Measurements from ENCODE around the gene GPBAR1.

The GPBAR1 gene

DNA sequence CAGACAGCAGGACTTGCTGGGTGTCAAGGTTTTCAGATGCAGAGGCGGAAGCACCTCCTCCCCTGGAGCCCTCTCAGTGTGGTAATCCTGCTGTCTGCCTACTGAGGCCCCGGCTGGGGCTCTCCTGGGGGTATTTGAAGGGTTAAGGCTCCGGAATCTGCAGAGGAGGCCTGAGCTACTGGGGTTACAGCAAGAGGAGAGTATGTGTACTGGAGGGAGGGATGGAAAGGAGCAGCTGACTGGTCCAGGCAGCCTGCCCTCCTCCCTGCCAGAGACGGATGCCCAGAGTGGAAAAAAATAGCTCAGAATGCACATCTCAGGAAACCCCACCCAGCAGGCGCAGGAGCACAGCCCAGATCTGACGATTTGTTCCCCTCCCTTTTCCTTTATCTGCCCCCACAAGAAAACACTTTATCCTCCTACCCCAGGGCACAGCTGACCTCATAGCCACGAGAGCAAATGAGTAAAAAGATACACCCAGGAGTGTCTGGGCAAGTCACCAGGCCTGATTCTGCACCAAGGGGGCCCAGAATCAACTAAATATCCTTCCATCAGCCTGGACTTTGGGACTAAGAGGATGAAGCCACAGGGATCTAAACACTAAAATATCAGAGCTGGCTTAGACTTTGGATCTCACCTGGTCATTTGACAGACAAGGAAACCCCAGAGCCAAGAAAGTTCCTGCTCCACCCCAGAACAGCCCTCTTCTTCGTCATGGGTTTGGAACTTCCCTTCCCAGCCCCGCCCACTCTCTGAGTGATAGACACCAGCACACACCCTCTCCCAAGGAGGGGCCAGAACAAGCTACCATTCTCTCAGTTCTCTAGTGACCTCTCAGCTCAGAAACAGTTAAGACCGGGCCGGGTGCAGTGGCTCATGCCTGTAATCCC lies 26.0 kb downstream of the GPBAR1 start:
- peak; percentile 63 to 79 (median 78) for DNase-seq

DNA sequence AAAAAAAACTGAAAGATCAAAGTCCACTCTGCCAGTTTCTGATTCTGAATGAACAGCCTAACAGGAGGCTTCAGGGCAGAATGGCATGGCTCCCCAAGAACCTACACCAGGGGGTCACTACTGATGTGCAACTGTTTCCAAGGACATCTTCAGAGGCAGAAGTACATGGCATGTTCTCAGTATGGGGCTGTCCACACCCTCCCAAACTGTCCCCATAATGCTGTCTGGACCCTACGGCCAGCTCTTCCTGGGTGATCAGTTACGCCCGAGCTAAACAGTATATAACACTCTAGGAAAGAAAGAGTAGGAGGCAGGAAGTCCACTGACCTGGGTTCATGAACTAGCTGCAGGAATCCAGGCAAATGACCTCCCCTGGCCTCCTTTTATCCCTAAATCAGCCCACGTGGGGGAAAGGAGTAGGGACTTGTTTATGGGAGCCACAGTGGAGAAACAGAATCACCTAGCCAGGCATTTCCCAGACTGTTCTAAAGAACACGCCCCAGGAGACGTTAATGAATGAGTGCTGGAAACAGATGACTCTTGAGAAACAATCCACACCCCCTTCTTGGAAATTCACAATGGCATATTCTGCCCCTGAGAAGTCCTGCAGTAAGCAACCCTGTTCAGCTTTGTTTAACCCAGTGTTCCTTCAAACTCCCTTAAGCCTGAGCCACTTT lies 29.0 kb downstream of the GPBAR1 start:
- DNase-seq, result no peak

DNA sequence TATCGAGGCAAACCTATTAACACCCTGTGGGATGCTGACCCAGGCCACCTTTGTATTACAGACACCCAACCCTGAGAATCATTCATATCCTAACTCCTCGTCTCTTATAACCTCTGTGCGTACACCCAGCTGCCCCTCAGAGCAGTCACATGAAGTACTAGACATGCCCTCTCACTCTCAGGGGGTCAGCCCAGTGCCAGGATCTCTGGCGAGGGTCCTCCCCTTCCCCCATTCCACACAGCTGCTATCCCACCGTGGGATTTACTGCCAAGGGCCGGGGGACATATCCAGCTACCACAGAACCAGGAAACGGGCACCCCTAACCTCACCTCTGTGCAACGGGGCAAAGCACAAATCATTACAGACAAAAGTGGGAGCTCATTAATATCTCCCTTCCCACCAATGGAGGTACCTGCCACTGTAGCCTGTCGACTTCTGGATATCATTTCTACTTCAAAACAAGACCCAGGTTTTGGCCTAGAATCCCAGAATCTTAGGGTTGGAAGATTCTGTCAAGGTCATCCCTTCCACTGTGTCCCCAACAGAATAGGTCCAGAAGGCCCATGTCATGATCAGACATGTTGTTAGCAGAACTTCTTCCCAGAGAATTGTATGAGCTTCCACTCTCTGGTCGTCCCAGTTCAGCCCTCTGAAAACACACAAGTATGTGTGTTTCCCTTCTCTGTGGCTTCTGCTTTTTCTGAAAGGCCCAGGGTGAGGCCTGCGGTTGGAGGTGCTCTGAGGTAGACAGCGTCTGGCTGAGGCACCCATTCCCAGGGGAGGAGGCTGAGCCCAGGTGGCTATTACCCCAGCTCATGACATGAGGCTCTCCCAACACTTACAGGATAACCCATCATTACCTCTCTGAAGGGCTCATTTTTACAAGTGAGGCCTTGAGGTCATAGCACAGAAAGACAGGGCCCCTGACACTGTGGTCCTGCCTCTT lies 29.8 kb downstream of the GPBAR1 start:
- peak in 5 of 6 experiments; percentile 20 to 29 (median 26) for DNase-seq

DNA sequence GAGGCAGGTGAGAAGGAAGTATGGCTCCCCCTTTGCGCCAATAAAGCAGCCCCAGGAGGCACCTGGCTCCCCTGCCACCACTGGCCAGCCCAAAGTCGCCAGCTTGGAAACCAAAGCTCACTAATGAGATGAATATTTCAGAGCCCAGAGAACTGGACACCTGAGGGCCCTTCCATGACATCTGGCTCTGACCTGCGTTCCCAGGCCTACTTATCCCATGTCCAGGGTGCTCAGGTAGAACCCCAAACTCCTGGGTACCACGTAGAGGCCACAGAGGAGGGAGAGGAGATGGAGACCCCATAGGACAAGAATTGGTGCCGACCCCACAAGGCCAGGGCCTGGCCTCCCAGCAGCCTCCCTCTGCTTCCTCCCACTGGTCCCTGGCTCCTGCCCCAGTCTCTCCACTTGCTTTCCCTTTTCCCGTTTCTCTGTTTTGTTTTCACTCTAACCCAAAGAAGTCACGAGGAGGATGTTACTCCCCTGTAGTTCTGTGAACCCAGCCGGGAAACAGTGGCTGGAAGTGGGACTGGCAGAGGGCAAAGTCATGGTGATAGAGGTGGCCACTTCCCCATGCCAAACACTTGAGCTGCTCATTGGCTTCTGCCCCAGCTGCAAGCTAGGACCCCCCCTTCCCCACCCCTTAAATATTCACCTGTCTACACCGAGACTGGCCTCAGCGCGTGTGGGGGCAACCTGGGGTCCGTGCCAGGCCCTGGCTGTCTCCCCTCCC lies 30.7 kb downstream of the GPBAR1 start:
- no peak for DNase-seq

DNA sequence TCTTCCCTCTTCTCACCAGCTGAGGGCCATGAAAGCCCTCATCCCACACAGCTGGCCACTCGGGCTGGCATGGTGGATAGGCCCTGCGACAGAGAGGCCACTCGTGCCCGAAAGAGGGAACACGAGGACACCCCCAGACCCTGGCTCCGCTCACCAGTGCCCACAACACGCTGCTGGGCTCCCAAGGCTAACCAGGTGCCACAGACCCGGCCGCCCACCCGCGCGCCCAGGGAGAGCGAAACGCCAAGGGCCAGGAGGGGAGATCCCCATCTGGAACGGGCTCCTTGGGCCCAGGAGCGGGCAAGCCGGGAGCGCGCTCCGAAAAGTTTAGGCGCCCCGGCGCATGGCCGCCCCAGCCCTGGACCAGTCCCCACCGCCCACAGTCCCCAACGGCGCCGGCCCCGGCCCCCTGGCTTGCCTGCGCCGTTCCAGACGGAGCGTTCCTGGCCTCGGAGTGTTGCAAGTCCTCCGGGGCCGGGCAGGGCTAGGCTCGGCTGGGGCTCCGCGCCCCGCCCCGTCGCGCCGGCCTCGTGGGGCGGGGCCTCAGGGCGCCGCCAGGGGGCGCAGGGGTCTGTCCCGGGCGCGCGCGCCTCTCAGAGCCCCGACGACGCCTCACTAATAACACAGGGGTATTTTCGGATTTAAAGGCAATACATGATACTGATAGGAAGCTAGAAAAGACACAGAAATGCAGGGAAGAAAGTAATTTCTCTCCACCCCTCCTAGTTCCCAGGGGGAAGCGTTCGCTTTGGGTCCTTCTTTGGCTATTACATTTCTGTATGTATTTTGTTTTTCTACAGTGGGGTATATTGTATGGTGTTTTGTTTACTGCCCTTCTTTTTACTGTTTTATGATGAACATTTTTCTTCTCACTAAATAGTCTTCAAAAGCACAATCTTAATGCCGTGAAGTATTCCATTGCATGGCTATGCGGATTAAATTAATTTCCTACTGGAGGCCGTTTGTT lies 31.5 kb downstream of the GPBAR1 start, which contains the start of gene TMBIM1:
TMBIM1 (minus strand) TSS at position 456 of the 967 bp plus-strand sequence. CDS start 10,362 bp downstream, outside the sequence.
- peak; percentile 58 to 86 (median 75) for DNase-seq

DNA sequence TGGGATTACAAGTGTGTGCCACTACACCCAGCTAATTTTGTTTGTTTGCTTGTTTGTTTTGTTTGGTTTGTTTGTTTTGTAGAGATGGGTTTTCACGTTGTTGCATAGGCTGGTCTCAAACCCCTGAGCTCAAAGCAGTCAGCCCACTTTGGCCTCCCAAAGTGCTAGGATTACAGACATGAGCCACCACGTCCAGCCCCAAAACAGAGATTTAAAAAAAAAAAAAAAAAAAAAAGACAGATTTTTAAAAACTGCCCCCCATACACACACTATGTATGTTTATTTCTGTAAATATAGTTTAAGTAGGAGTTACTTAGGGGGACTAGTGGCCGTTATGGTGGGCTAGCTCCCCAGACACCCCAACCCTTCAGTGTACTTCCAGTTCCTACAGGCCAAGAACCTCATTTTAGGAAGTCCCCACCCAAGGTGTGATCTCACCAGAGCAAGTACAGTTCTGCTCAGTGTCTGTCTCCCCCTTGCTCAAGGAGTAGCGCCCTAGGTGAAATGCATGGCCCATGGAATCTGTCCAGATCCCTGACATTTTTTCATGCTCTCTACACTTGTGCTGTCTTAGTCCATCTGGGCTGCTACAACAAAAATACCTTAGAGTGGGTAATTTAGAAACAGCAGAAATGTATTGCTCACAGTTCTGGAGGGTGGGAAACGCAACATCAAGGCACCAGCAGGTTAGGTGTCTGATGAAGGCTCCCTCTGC lies 33.1 kb downstream of the GPBAR1 start:
- DNase-seq, result no peak

DNA sequence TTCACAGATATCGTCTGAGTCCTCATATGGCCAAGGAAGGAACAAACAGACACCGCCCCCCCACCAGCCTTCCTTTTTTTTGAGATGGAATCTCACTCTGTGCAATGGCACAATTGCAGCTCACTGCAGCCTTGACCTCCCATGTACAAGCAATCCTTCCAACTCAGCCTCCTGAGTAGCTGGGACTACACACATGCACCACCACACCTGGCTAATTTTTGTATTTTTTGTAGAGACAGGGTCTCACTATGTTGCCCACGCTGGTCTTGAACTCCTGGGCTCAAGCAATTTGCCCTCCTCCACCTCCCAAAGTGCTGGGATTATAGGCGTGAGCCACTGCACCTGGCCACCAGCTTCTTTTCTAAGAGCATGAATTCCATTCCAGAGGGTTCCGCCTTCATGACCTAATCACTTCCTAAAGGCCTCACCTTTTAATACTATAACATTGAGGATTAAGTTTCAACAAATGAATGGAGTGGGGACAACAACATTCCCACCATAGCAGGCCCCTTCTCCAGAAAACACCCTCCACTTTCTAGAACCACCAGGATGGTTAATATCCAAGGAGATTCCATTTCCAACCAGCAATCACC lies 33.7 kb downstream of the GPBAR1 start:
- no peak for DNase-seq

DNA sequence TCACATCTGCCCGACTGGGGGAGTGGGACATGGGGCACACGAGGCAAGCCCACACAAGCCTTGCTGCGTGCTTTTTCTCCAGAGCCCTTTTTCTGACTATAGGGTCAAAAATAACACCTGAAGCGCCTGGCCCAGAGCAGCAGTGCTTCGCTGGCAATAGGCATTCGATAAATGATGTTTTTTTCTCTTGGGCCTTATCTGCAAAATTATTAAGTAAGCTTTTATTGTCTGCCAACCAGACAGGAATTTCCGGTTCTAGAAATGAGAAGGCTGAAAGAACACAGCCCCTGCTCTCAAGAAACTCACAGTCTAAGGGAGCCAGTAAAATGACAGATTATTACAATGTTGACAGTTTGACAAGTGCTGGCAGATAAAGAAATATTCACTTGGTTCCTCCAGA lies 34.2 kb downstream of the GPBAR1 start:
- DNase-seq, result no peak

DNA sequence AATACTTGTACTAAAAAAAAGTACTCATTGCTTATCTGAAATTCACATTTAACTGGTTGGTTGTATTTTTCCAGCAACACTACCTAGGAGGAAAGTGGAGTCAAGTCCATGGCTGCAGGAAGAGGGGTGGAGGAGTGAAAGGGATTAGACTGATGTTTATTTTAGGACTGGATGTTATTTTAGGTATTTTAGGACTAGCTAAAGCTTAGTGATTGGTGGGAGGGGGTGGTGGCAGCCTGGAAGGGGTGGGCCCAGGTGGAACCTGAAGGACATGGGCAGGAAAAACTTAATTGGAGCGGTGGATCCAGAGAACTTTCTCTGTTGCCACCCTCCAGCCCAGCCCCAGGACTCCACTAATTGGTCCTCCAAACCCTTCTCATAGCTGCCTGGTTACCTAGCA lies 35.4 kb downstream of the GPBAR1 start:
- DNase-seq, result no peak

DNA sequence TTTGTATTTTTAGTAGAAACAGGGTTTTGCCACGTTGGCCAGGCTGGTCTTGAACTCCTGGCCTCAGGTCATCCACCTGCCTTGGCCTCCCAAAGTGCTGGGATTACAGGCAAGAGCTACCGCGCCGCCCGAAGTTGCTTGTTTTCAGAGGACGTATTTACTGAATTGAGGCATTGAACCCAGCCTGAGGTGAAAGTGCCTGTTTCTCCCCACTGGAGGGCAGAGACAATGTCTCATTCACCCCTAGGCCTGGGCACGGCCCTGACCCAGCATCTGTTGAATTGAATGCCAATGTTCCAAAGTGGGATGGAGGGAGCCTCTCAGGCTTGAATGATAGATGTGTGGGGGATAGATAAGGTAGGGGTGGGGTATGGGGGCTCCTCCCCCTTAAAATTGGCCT lies 36.0 kb downstream of the GPBAR1 start:
- DNase-seq, result no peak

DNA sequence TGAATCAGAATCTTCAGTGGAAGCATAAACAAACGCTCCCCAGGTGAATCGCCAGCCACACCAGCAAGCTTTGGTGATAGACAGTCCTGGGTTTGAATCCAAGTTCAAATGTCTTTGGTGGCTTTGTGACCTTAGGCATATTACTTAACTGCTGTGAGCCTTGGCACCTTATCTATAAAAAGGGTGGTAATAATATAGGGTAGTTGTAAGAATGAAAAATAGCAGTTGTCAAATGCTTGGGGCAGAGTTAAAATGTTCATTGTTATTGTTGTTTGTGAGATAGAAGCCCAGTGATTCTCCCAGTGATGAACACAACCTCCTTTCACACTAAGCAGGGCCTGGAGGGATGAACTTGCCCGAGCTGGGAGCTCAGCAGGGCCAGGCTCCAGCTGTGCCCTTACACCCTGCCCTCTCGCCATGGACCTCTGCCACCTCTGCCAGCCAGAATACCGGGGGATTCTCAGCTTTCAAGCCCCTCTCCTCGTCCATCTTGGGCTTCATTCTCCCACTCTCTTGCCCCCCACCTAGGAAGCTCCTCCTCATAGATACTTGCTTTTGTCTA lies 37.6 kb downstream of the GPBAR1 start:
- no peak for DNase-seq

DNA sequence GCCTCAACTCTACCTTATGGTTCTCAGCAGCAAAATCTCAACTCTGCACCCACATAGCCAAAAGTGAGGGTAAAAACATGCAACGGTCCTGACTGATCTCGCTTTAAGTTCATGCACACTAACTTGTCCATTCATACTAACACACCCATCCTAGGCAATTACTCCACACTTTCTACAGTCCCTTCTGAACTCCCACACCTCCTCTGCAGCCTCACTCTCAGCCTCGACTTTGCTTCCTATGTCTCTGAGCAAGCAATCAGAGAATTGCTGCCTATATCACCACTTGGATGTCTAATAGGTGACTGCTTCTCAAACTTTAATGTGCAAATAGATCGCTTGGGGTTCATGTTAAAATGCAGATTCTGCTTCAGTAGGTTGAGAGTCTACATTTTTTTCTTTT lies 39.3 kb downstream of the GPBAR1 start:
- no peak for DNase-seq

DNA sequence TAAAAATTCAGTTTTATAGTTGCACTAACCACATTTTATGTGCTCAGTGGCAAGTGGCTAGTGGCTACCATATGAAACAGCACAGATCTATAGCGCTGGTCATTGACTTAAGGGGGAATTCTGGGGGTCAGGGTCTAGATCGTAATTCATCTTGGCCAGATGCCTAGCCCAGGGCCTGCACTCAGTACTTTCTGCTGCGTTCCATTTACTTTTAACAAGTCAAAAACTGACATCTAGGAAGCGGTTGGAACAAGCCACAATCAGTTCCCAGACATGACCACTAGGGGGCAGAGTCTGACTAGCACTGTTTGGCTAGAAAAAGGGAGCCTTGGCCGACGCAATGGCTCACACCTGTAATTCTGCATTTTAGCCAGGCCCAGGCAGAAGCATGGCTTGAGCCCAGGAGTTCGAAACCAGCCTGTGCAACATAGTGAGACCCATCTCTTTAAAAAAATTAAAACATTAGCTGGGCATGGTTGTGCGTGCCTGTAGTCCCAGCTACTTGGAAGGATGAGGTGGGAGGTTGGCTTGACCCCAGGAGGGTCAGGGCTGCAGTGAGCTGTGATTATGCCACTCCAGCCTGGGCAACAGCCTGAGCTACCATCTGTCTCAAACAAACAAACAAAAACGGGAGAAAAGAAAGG lies 40.5 kb downstream of the GPBAR1 start:
- peak; percentile 70 to 94 (median 82) for DNase-seq

DNA sequence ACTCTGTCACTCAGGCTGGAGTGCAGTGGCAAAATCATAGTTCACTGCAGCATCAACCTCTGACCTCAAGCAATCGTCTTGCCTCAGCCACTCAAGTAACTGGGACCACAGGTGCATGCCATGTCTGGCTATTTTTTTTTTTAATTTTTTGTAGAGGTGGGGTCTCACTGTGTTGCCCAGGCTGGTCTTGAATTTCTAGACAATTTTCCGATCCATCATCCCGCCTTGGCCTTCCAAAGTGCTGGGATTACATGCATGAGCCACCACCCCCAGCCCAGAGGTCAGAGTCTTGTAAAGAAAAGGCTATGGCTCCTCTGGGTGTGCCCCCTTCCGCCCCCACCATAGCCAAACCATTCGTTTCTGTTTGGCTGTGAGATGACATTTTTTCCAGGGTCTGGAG lies 44.6 kb downstream of the GPBAR1 start:
- no peak for DNase-seq

DNA sequence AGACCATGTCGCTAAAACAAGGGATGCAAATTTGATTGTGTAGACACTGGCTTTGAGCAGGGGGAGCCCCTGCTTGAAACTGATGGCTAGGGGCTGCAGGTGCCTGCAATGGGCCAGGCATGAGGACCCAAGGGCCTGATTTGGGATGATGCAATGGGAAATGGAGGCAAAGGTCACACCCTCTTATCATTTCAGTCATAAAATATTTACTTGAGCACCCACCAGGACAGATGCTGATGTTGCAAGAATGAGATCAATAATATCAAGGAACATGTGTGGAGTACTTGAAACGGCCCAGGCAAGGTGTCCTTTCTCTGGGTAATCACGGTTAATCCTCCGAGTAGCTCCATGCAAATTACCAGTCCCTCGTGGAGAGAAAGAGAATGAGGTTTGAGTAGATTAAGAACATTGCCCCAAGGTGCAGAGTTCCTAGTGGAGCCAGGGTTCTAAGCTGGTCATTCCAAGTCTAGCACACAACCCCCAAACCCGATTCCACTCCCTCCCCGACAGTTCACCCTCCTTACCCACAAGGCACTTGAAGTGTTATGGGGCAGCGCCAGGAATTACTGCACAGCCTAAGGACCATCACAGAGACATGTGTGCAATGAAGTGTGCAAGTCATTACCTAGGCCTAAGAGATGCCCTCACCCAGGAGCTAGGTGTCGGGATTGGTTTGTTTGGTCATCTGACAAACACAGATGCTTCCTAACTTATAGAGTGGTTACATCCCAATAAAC lies 45.5 kb downstream of the GPBAR1 start:
- DNase-seq, result no peak

DNA sequence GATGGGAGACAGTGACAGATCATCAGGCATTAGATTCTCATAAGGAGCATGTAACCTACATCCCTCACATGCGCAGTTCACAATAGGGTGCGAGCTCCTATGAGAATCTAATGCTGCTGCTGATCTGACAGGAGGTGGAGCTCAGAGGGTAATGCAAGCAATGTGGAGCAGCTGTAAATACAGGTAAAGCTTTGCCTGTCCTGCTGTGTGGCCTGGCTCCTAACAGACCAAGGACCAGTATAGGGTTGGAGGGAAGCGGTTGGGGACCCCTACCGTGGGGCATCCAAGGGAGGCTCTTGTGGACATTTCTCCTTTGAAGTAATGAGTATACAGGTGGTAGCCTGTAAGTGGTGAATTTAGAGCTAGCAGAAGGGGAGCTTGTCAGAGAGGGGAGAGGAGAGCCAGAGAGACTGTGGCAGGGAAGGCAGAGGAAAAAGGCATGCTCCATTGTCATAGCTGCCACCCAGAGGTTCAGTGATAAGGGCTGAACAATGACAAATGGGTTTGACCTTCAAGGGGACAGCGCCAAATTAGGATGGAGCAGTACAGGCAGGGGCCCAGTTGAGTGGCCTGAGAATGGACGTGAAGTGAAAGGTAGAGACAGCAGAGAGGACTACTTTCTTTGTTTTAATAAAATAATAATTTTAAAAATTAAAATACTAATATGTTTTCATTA lies 46.7 kb downstream of the GPBAR1 start:
- no peak for DNase-seq

DNA sequence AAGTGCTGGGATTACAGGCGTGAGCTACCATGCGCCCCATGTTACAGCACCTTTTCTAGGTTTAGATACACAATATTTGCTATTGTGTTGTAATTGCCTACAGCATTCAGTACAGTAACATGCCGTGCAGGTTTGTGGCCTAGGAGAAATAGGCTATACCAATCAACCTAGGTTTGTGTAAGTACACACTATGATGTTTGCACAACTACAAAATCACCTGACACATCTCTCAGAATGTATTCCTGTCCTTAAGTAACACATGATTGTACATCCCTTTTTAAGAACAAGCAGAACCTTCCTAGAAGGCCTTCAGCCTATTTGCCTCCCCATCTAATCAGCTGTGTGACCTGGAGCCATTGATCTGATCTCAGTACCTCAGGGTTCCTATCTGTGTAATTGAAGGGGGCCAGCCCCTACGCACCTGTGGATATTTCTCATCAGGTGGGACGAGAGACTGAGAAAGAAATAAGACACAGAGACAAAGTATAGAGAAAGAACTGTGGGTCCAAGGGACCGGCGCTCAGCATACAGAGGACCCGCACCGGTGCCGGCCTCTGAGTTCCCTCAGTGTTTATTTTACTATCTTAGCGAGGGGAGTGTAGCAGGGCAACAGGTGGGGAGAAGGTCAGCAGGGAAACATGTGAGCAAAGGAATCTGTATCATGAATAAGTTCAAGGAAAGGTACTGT lies 50.2 kb downstream of the GPBAR1 start:
- no peak for DNase-seq
